Measurements from ENCODE around the gene CAAP1.

- no peak for TF ChIP-seq CTCF (CRISPR knock-in tag; IDR thresholded peaks at IDR 0.05)
- no peak for TF ChIP-seq PCBP1 (IDR thresholded peaks at IDR 0.05; ENCODE audit: borderline replicate concordance, low read depth, low read length)
- no peak for TF ChIP-seq MED1 (CRISPR knock-in tag; IDR thresholded peaks at IDR 0.05)
- no peak for TF ChIP-seq ZFP41 (CRISPR knock-in tag; IDR thresholded peaks at IDR 0.05; ENCODE audit: borderline replicate concordance)
Observed at GRCh38 chr9:26919698-26920097, 27.1 kb upstream of the CAAP1 start.
